Middle frontal gyrus (tissue), 1 donor: ENCODE data around the gene ZNF491.
A peak's percentile ranks its signal among the peaks of the same experiment; 100 is the strongest.
"Not testable (repeated sequence)": the region's sequence is repeated elsewhere in the genome, so short reads cannot be mapped to it uniquely, and the experiment has no call there.

Experiments
- DNase-seq: peaks from one replicate; pipeline ENCODE4 v3.0.0-alpha.2; 2015; ENCODE audit warnings: low spot score; ENCODE audit errors: extremely low spot score

The ZNF491 gene

GRCh38 chr19:11798391-11799330 lies at the start of gene ZNF491:
ZNF491 (plus strand) TSS chr19:11798523; CDS start chr19:11805954, 7,431 bp downstream.
- DNase-seq, result peak; percentile 84

GRCh38 chr19:11749751-11750150 lies 48.6 kb upstream of the ZNF491 start:
- DNase-seq, result no peak

DNA sequence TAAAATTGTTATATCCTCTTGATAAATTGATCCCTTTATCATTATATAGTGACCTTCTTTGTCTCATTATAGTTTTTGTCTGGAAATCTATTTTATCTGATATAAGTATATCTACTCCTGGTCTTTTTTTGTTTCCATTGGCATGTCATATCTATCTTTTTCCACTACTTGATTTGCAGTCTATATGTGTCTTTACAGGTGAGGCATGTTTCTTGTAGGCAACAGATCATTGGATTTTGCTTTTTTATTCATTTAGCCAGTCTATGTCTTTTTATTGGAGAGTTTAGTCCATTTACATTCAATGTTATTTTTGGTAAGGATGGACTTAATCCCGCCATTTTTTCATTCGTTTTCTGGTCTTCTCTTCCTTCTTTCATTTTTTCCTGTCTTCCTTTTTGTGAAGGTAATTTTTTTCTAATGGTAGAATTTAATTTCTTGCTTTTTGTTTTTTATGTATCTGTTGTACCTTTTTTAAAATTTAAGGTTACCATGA lies 46.0 kb upstream of the ZNF491 start:
- no peak for DNase-seq

- no peak for DNase-seq
Observed at GRCh38 chr19:11754663-11755062, 43.7 kb upstream of the ZNF491 start.

- DNase-seq, result no peak
Observed at GRCh38 chr19:11756965-11757364, 41.4 kb upstream of the ZNF491 start.

GRCh38 chr19:11759805-11760204 lies 38.5 kb upstream of the ZNF491 start:
- DNase-seq, result no peak

GRCh38 chr19:11763117-11763516 lies 35.2 kb upstream of the ZNF491 start:
- DNase-seq, result no peak

DNA sequence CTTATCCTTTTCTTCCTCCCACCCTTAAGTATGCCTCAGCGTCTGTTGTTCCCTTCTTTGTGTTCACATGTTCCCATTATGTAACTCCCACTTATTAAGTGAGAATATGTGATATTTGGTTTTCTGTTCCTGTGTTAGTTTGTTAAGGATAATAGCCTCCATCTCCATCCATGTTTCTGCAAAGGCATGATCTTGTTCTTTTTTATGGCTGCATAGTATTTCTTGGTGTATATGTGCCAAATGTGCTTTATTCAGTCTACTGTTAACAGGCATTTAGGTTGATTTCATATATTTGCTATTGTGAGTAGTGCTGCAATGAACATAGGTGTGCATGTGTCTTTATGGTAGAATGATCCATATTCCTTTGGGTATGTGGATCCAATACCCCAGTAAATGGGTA lies 34.7 kb upstream of the ZNF491 start:
- DNase-seq, result no peak

- peak; percentile 96 for DNase-seq
Observed at GRCh38 chr19:11766597-11767591, 31.4 kb upstream of the ZNF491 start, which contains the start of gene ZNF441. ZNF441 (plus strand) TSS chr19:11767000; CDS start chr19:11767194, 194 bp downstream.

DNA sequence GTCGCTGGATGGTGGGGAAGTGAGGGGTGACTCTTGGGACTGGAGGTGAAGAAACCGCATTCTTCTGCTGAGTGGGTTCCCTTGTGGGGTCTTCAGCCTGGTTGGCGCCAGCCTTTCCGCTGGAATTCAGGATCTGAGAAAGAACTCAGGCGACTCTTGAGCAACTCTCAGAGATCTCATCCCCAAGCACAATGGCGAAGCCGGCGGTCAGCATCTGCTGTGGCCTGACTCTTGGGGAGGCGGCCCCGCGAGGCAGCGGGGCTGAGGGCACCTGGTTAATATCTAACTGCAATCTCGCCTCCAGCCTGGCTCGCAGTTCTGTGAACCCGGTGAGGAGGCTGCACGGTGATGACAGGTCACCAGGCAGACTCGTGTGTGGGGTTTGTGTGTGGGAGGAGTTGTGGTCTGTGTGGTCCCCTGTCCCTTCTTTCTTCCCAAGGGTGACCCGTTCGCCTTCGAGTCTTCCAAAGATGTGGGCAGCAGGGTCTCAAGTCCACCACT lies 30.6 kb upstream of the ZNF491 start:
- DNase-seq, result no peak

- DNase-seq, result no peak
Observed at GRCh38 chr19:11769995-11770394, 28.3 kb upstream of the ZNF491 start.

- not testable (repeated sequence) for DNase-seq
Observed at GRCh38 chr19:11771520-11771919, 26.8 kb upstream of the ZNF491 start.

- not testable (repeated sequence) for DNase-seq
Observed at GRCh38 chr19:11776669-11777068, 21.7 kb upstream of the ZNF491 start.

DNA sequence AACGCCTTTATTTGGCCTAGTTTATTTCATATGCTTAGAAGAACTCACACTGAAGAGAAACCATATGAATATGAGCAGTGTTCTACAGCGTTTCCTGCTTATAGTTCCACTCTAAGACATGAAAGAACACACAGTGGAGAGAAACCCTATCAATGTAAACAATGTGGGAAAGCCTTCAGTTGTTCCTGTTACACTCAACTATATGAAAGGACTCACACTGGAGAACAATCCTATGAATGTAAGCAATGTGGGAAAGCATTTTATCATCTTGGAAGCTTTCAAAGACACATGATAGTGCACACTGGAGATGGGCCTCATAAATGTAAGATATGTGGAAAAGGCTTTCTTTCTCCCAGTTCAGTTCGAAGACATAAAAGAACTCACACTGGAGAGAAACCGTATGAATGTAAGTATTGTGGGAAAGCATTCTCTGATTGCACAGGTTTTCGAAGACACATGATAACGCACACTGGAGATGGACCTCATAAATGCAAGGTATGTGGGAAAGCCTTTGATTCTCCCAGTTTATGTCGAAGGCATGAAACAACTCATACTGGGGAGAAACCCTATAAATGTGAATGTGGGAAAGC lies 17.8 kb upstream of the ZNF491 start:
- DNase-seq, result no peak

DNA sequence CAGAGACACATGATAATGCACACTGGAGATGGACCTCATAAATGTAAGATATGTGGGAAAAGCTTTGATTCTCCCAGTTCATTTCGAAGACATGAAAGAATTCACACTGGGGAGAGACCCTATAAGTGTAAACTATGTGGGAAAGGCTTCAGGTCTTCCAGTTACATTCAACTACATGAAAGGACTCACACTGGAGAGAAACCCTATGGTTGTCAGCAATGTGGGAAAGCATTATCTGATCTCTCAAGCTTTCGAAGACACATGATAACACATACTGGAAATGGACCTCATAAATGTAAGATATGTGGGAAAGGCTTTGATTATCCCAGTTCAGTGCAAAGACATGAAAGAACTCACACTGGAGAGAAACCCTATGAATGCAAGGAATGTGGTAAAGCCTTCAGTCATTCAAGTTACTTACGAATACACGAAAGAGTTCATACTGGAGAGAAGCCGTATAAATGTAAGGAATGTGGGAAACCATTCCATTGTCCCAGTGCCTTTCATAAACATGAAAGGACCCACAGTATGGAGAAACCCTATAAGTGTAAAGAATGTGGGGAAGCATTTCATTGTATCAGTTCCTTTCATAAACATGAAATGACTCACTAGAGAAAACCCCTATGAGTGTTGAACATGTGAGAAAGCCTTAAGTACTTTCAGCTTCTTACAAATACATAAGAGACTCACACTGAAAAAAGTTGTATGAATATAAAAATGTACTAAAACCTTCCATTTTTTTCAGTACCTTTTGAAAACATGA lies 16.8 kb upstream of the ZNF491 start:
- no peak for DNase-seq

DNA sequence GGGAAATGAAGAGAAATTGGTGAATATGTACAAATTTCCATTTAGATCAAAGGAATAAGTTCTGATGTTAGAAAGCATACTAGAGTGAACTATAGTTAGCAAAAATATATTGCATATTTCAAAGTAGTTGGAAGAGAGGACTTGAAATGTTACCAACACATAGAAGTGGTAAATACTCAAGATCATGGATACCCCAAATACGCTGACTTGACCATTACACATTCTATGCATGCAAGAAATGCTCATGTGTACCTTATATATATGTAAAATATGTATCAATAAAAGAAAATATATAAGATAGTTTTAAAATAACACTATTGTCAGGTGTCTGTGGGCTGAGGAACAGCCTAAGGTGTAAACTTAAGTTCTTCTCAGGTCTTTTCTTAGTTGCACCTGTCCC lies 14.6 kb upstream of the ZNF491 start:
- no peak for DNase-seq

GRCh38 chr19:11784356-11784755 lies 14.0 kb upstream of the ZNF491 start:
- no peak for DNase-seq

- DNase-seq, result no peak
Observed at GRCh38 chr19:11787536-11787935, 10.8 kb upstream of the ZNF491 start.

- no peak for DNase-seq
Observed at GRCh38 chr19:11792942-11793341, 5.4 kb upstream of the ZNF491 start.

DNA sequence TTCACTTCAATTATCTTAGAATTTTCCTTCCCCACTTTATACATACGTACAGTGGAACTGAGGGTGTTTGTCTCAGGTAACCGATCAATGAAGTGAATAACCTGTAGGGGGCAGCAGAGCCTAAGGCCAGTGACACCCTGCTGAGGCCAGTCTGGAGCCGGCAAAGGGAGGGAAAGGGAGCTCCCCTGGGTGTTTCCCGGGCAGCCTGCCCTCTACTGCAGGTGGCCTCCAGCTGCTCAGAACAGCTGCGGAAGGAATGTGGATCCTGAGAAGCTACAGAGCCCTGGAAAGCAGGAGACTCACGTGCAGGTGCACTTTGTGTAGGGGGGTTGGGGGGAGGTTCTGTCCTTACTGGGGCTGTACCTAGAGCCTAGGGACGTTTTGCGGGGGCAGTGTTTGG lies 832 bp upstream of the ZNF491 start:
- peak; percentile 65 for DNase-seq
